Upper lobe of left lung (tissue), 6 donors: ENCODE data around the gene BLCAP. TPM values are rescaled to one million over a fixed set of nuclear protein-coding genes. Genes with fewer than 3 reads are reported as not detected.
A peak's percentile ranks its signal among the peaks of the same experiment; 100 is the strongest.

Experiments
- ATAC-seq, 2 donors: fragments of 200-7000 bp; cut with Tn5 transposase; one replicate each; pipeline ENCODE4 v1.9.1; 2022; ENCODE audit warnings: mild to moderate bottlenecking in 2 of 2, moderate library complexity in 2 of 2; ENCODE audit not compliant: low FRiP score in 2 of 2
- DNase-seq, 2 donors: peaks; one replicate each; pipeline ENCODE4 v3.0.0-alpha.2; 2019 to 2020
- H3K27ac ChIP-seq, 4 donors: fragments of 200-600 bp; sonication (generic); one replicate each; pipeline ENCODE4 v1.5.1; 2016 to 2019
- H3K27me3 ChIP-seq, 4 donors: fragments of 200-600 bp; sonication (generic); one replicate each; pipeline ENCODE4 v1.5.1; 2017 to 2019
- H3K36me3 ChIP-seq, 4 donors: fragments of 200-600 bp; sonication (generic); one replicate each; pipeline ENCODE4 v1.5.1; 2016 to 2019
- H3K4me1 ChIP-seq, 4 donors: fragments of 200-600 bp; sonication (generic); one replicate each; pipeline ENCODE4 v1.5.1; 2018 to 2019
- H3K4me3 ChIP-seq, 4 donors: fragments of 200-600 bp; sonication (generic); one replicate each; pipeline ENCODE4 v1.5.1; 2017 to 2019; ENCODE audit warnings: mild to moderate bottlenecking in 2 of 4, moderate library complexity in 1 of 4
- H3K9me3 ChIP-seq, 4 donors: fragments of 200-600 bp; sonication (generic); one replicate each; pipeline ENCODE4 v1.5.1; 2018 to 2019
- EP300 ChIP-seq, 4 donors: sonication (generic); formaldehyde crosslinking; IDR thresholded peaks; one replicate each; pipeline ENCODE4 v1.5.1; 2017; ENCODE audit warnings: antibody characterized with exemption in 4 of 4, control low read depth in 2 of 4
- POLR2A ChIP-seq, 4 donors: fragments of 450-650 bp; IDR thresholded peaks; one replicate each; pipeline ENCODE4 v1.5.1; 2016 to 2017; ENCODE audit warnings: antibody characterized with exemption in 4 of 4, mild to moderate bottlenecking in 2 of 4
- POLR2AphosphoS5 ChIP-seq, 2 donors: sonication (generic); formaldehyde crosslinking; IDR thresholded peaks; one replicate each; pipeline ENCODE4 v1.5.1; 2017; ENCODE audit warnings: antibody characterized with exemption in 2 of 2
- WGBS, 2 donors: methylation state at CpG; one replicate each; pipeline ENCODE4 v1.1.5; 2017 to 2018; 5-methylcytosine and 5-hydroxymethylcytosine counted together
- total RNA-seq, 6 donors: library from RNA; depleted of rRNA in 4 of 6; stranded (reverse); fragments of >200 nt in 4 of 6; gene quantifications; one replicate each; pipeline versions ENCODE4 v1.1.0 to v1.2.1, GENCODE V29; 2016 to 2021
- TF ChIP-seq, protein P1 (sequence below), 6 experiments: fragments of 450-650 bp in 4 of 6; fragments of 200-600 bp in 2 of 6; sonication (generic) in 2 of 6; IDR thresholded peaks; one replicate each; pipeline ENCODE4 v1.5.1; 2016 to 2019; ENCODE audit warnings: antibody characterized with exemption in 6 of 6
- donor health status: DM: no; HTN: no; CAD: no; lungs with moderate emphysema.
- donor health status: DM: no; HTN: yes; CAD: no; lungs with severe emphysema.

The BLCAP gene
- total RNA-seq, 6 donors from 2014 or later: 53.4 to 79.6 (median 66.6) TPM

- no peak for DNase-seq
- H3K4me3 ChIP-seq: no peak overlapping the region
- no peaks in the 10 kb centered on the region for H3K9me3 ChIP-seq
- ATAC-seq: no peak
- H3K4me1 ChIP-seq: no peaks in the 10 kb centered on the region
- no peaks in the 10 kb centered on the region for H3K36me3 ChIP-seq
- H3K27ac ChIP-seq: no peak overlapping the region
- WGBS, 2 donors: 80 to 83% methylated on average over 5 of the region's 5 CpGs
- no peak for TF ChIP-seq POLR2AphosphoS5 (IDR thresholded peaks at IDR 0.05)
- TF ChIP-seq, protein P1, sequence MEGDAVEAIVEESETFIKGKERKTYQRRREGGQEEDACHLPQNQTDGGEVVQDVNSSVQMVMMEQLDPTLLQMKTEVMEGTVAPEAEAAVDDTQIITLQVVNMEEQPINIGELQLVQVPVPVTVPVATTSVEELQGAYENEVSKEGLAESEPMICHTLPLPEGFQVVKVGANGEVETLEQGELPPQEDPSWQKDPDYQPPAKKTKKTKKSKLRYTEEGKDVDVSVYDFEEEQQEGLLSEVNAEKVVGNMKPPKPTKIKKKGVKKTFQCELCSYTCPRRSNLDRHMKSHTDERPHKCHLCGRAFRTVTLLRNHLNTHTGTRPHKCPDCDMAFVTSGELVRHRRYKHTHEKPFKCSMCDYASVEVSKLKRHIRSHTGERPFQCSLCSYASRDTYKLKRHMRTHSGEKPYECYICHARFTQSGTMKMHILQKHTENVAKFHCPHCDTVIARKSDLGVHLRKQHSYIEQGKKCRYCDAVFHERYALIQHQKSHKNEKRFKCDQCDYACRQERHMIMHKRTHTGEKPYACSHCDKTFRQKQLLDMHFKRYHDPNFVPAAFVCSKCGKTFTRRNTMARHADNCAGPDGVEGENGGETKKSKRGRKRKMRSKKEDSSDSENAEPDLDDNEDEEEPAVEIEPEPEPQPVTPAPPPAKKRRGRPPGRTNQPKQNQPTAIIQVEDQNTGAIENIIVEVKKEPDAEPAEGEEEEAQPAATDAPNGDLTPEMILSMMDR (IDR thresholded peaks at IDR 0.05): no peak
- TF ChIP-seq POLR2A (IDR thresholded peaks at IDR 0.05): no peak
- no peak for TF ChIP-seq EP300 (IDR thresholded peaks at IDR 0.05)
- no peaks in the 10 kb centered on the region for H3K27me3 ChIP-seq
Observed at GRCh38 chr20:37481610-37482009, 46.1 kb downstream of the BLCAP start.

DNA sequence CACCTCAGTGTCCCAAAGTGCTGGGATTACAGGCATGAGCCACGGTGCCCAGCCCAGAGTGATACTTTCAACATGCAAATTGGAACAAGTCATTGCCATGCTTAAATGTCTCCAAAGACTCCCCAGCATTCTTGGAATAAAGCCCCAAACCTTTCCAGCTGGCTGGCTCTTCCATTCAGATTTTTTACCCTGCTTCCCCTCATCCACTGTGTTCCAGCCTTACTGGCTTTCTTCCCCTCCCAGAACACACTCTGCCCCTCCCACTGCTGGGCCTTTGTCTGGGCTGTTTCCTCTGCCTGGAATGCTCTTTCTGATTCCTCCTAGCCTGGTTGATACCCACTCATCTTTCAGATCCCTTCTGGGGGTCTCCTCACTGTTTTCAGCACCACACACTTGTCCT, 46.8 kb downstream of the BLCAP start:
- Histone ChIP-seq H3K9me3 (no peaks in the 10 kb centered on the region), H3K27me3 (no peaks in the 10 kb centered on the region), H3K36me3 (no peaks in the 10 kb centered on the region), H3K4me3 (no peak overlapping the region), H3K27ac (no peak overlapping the region), H3K4me1 (no peaks in the 10 kb centered on the region)
- ATAC-seq: peak in 1 of 2 donors; percentile 63
- DNase-seq: no peak
- WGBS, 2 donors: 71 to 75% methylated on average over 1 of the region's 1 CpG
- TF ChIP-seq POLR2A (IDR thresholded peaks at IDR 0.05) (no peak), POLR2AphosphoS5 (IDR thresholded peaks at IDR 0.05) (no peak), EP300 (IDR thresholded peaks at IDR 0.05) (no peak)
- TF ChIP-seq, protein P1 (IDR thresholded peaks at IDR 0.05): no peak

GRCh38 chr20:37479925-37480691, 47.6 kb downstream of the BLCAP start:
- no peaks in the 10 kb centered on the region for H3K27me3 ChIP-seq
- H3K36me3 ChIP-seq: no peaks in the 10 kb centered on the region
- DNase-seq: no peak
- TF ChIP-seq POLR2A (IDR thresholded peaks at IDR 0.05): no peak
- WGBS, 2 donors: 82 to 90% methylated on average over 9 of the region's 9 CpGs
- no peaks in the 10 kb centered on the region for H3K4me1 ChIP-seq
- peak in 1 of 2 donors; percentile 37 for ATAC-seq
- H3K9me3 ChIP-seq: no peaks in the 10 kb centered on the region
- H3K27ac ChIP-seq: no peak overlapping the region
- no peak overlapping the region for H3K4me3 ChIP-seq

GRCh38 chr20:37479266-37479665, 48.4 kb downstream of the BLCAP start:
- DNase-seq (no peak), ATAC-seq (peak in 1 of 2 donors; percentile 28)
- WGBS, 2 donors: 74 to 86% methylated on average over 6 of the region's 6 CpGs
- Histone ChIP-seq H3K27me3 (no peaks in the 10 kb centered on the region), H3K27ac (no peak overlapping the region), H3K36me3 (no peaks in the 10 kb centered on the region), H3K9me3 (no peaks in the 10 kb centered on the region), H3K4me1 (no peaks in the 10 kb centered on the region), H3K4me3 (no peak overlapping the region)
- TF ChIP-seq POLR2A (IDR thresholded peaks at IDR 0.05): no peak
- TF ChIP-seq POLR2AphosphoS5 (IDR thresholded peaks at IDR 0.05): no peak
- no peak for TF ChIP-seq EP300 (IDR thresholded peaks at IDR 0.05)
- TF ChIP-seq, protein P1 (IDR thresholded peaks at IDR 0.05): no peak

GRCh38 chr20:37477041-37477440, 50.6 kb downstream of the BLCAP start:
- ATAC-seq (no peak), DNase-seq (no peak)
- TF ChIP-seq EP300 (IDR thresholded peaks at IDR 0.05): no peak
- TF ChIP-seq POLR2A (IDR thresholded peaks at IDR 0.05): no peak
- no peak for TF ChIP-seq POLR2AphosphoS5 (IDR thresholded peaks at IDR 0.05)
- TF ChIP-seq, protein P1 (IDR thresholded peaks at IDR 0.05): no peak
- H3K9me3 ChIP-seq: no peaks in the 10 kb centered on the region
- H3K27ac ChIP-seq: no peak overlapping the region
- H3K4me1 ChIP-seq: no peaks in the 10 kb centered on the region
- no peaks in the 10 kb centered on the region for H3K27me3 ChIP-seq
- H3K4me3 ChIP-seq: no peak overlapping the region
- H3K36me3 ChIP-seq: no peaks in the 10 kb centered on the region
- 60 to 92% methylated on average over 3 of the region's 3 CpGs for WGBS, 2 donors
